ENCODE data around the gene ATP2B1. TPM values are rescaled to one million over a fixed set of nuclear protein-coding genes. Genes with fewer than 3 reads are reported as not detected.
A peak's percentile ranks its signal among the peaks of the same experiment; 100 is the strongest.

The ATP2B1 gene
- total RNA-seq, 1 donor from 2014 or later, result 49.7 TPM

DNA sequence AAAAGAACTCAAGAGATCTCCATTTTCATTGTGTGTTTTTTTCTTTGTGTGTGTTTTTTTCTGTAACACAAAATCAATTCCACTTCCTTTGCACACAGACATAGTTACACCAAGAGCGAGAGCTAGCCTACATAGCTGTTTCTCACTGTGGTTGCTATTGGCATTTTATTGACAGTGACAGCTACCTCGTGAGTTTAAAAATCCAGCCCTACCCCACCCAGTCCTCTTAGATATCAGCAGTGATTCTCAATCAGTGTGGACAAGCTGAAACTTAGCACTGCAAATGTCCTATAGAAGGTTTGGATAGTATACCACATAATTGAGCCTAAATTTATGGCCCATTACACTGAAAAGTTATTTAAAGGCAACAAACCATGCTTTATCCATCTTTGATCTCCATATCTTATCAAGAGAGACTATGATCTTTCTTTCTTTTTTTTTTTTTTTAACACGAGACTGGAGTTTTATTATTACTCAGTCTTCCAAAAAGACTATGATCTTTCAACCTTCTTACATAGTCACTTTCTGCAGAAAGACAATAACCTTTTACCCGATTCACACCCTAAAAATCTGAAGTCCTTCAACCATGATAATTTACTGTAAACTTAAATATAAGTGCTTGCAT, 46.8 kb downstream of the ATP2B1 start:
- H3K4me1 Mint-ChIP-seq (ENCODE audit: low read depth), result peaks cover 43% of the 10 kb centered on the region
- TF ChIP-seq, protein P1, sequence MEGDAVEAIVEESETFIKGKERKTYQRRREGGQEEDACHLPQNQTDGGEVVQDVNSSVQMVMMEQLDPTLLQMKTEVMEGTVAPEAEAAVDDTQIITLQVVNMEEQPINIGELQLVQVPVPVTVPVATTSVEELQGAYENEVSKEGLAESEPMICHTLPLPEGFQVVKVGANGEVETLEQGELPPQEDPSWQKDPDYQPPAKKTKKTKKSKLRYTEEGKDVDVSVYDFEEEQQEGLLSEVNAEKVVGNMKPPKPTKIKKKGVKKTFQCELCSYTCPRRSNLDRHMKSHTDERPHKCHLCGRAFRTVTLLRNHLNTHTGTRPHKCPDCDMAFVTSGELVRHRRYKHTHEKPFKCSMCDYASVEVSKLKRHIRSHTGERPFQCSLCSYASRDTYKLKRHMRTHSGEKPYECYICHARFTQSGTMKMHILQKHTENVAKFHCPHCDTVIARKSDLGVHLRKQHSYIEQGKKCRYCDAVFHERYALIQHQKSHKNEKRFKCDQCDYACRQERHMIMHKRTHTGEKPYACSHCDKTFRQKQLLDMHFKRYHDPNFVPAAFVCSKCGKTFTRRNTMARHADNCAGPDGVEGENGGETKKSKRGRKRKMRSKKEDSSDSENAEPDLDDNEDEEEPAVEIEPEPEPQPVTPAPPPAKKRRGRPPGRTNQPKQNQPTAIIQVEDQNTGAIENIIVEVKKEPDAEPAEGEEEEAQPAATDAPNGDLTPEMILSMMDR (IDR thresholded peaks at IDR 0.05), result no peak
- H3K4me3 Mint-ChIP-seq (ENCODE audit: unreplicated experiment), result no peak overlapping the region
- DNase-seq (ENCODE audit: low spot score), result no peak
- no peaks in the 10 kb centered on the region for H3K27me3 Mint-ChIP-seq (ENCODE audit: low read depth)
- H3K36me3 Mint-ChIP-seq (ENCODE audit: low read depth), result no peaks in the 10 kb centered on the region
- peak overlapping the region; percentile 29 for H3K27ac Mint-ChIP-seq (ENCODE audit: unreplicated experiment)
- peaks cover 6% of the 10 kb centered on the region for H3K9me3 Mint-ChIP-seq (ENCODE audit: low read depth)

DNA sequence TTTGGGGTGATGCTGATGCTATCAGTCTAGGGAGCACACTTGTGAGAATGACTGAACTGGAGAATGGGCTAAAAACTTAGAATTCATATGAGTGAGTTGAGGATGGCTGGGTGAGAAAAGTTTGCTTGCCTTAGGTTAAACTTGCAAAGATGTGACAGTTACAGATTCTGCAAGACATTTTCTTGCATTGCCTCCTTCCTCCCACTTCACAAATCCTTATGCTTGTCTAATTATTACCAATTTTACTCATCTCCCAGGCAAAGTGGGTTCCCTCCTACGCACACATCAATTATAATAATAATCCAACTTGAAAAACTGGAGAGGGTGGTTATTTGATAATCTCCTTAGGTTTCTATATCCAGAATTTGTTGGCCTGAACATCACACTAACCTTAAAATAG, 50.9 kb downstream of the ATP2B1 start:
- Mint-ChIP-seq H3K27ac (ENCODE audit: unreplicated experiment) (no peak overlapping the region), H3K36me3 (ENCODE audit: low read depth) (no peaks in the 10 kb centered on the region), H3K4me3 (ENCODE audit: unreplicated experiment) (no peak overlapping the region), H3K27me3 (ENCODE audit: low read depth) (no peaks in the 10 kb centered on the region), H3K4me1 (ENCODE audit: low read depth) (peaks cover 12% of the 10 kb centered on the region), H3K9me3 (ENCODE audit: low read depth) (no peaks in the 10 kb centered on the region)
- DNase-seq (ENCODE audit: low spot score), result no peak
- TF ChIP-seq, protein P1 (IDR thresholded peaks at IDR 0.05), result no peak

DNA sequence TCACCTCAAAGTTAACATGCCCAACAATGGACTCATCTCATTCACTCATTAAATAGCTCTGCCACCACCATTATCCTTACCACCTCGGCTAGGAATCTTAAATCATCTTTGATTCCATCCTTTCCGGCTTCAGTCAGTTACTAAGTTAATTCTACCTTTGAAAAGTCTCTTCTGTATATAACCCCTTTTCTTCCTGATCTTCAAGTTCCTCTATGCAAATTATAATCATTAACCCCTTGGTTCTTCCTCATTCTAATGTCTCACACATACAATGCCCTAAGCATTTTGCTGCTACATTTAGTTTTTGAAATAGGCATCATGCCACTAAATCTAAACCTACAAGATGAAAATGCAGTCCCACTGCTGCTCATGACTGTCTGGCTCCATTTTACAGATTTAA, 51.6 kb downstream of the ATP2B1 start:
- Mint-ChIP-seq H3K27ac (ENCODE audit: unreplicated experiment) (no peak overlapping the region), H3K4me3 (ENCODE audit: unreplicated experiment) (no peak overlapping the region), H3K9me3 (ENCODE audit: low read depth) (no peaks in the 10 kb centered on the region), H3K27me3 (ENCODE audit: low read depth) (no peaks in the 10 kb centered on the region), H3K36me3 (ENCODE audit: low read depth) (no peaks in the 10 kb centered on the region), H3K4me1 (ENCODE audit: low read depth) (peaks cover 6% of the 10 kb centered on the region)
- no peak for DNase-seq (ENCODE audit: low spot score)
- TF ChIP-seq, protein P1 (IDR thresholded peaks at IDR 0.05), result no peak

DNA sequence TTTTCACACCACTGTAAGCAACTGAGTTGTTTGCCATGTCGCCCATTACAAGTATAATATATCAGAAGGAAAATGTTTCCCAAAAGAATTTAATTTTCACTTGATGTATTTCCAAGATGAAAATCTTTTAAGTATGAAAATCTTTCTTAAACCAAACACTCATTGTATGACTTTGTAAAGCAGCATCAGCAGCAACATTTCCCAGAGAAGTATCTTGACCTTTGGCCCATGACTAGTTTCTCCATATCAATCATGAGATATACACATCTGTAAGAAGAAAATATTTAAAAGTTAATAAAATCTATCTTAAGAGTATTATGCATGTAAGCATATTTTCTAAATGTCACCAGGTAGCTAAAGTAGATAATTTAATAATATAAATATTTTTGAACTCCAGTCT, 52.8 kb downstream of the ATP2B1 start:
- Mint-ChIP-seq H3K4me1 (ENCODE audit: low read depth) (no peaks in the 10 kb centered on the region), H3K9me3 (ENCODE audit: low read depth) (no peaks in the 10 kb centered on the region), H3K36me3 (ENCODE audit: low read depth) (no peaks in the 10 kb centered on the region), H3K27ac (ENCODE audit: unreplicated experiment) (no peak overlapping the region), H3K4me3 (ENCODE audit: unreplicated experiment) (no peak overlapping the region), H3K27me3 (ENCODE audit: low read depth) (no peaks in the 10 kb centered on the region)
- DNase-seq (ENCODE audit: low spot score), result no peak
- TF ChIP-seq, protein P1 (IDR thresholded peaks at IDR 0.05), result no peak

DNA sequence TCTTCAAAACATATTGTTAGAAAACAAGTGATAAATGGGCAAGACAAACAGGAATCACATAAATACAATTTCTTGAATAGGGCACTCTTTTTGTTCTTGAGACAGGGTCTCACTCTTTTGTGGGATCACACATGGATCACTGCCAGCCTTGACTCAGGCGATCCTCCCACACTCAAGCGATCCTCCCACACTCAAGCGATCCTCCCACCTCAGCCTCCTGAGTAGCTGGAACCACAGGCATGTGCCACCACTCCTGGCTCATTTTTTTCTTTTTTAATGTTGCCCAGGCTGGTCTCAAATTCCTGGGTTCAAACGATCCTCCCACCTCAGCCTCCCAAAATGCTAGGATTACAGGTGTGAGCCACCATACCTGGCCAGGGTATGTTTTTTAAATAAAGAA, 57.4 kb downstream of the ATP2B1 start:
- no peak overlapping the region for H3K4me3 Mint-ChIP-seq (ENCODE audit: unreplicated experiment)
- H3K9me3 Mint-ChIP-seq (ENCODE audit: low read depth), result peaks cover 6% of the 10 kb centered on the region

More for the DNA sequence above, 57.4 kb downstream of the ATP2B1 start:
- no peak overlapping the region for H3K27ac Mint-ChIP-seq (ENCODE audit: unreplicated experiment)
- peaks cover 6% of the 10 kb centered on the region for H3K36me3 Mint-ChIP-seq (ENCODE audit: low read depth)
- H3K27me3 Mint-ChIP-seq (ENCODE audit: low read depth), result no peaks in the 10 kb centered on the region
- TF ChIP-seq, protein P1 (IDR thresholded peaks at IDR 0.05), result no peak
- no peaks in the 10 kb centered on the region for H3K4me1 Mint-ChIP-seq (ENCODE audit: low read depth)
- no peak for DNase-seq (ENCODE audit: low spot score)

All from chondrocyte (in vitro differentiated cells).